ENCODE data around the gene ESPNL.

- TF ChIP-seq CBX8 (IDR thresholded peaks at IDR 0.05; ENCODE audit: borderline replicate concordance, extremely low read depth, low read depth, low read length, poor library complexity, severe bottlenecking) (no peak), CHD2 (IDR thresholded peaks at IDR 0.05; ENCODE audit: low read depth, low read length) (no peak), ZNF407 (IDR thresholded peaks at IDR 0.05; ENCODE audit: low read depth) (no peak), CTCF (IDR thresholded peaks at IDR 0.05 in 2 of 3, conservative IDR thresholded peaks at IDR 0.05 in 1 of 3; ENCODE audit: insufficient read depth in 2 of 3, low read depth in 1 of 3, low read length in 3 of 3) (no peak), ELF4 (CRISPR knock-in tag; IDR thresholded peaks at IDR 0.05) (no peak), SMARCE1 (IDR thresholded peaks at IDR 0.05) (no peak)
Measured at GRCh38 chr2:238135601-238136150, 35.5 kb downstream of the ESPNL start.
